CD4-positive, alpha-beta memory T cell (primary cell): ENCODE data around the gene C3orf62. TPM values are rescaled to one million over a fixed set of nuclear protein-coding genes. Genes with fewer than 3 reads are reported as not detected.

ENCODE experiments used
- microRNA-seq: library from miRNA; unstranded; fragments of <30 nt; microRNA quantifications from one replicate; pipeline ENCODE4 v1.2.0, GENCODE V29; 2021; ENCODE audit warnings: borderline replicate concordance, borderline number of aligned reads, borderline microRNAs expressed, mixed read lengths
- polyA plus RNA-seq, 2 donors: library from polyadenylated mRNA; unstranded; fragments of 300-500 nt; fragmentation: Illumina TruSeq; gene quantifications; one replicate each; pipeline ENCODE4 v1.2.3, GENCODE V29; 2021
- total RNA-seq, 2 experiments: library from RNA; stranded (reverse); gene quantifications; one replicate each; pipeline ENCODE4 v1.2.3, GENCODE V29; 2021

Gene C3orf62
- total and polyA plus RNA-seq, 4 experiments from 2014 or later: 0.76 to 9.9 (median 6.0) TPM

Small RNA genes lying within 50 kb of the gene (microRNA-seq; reads per million reads assigned to microRNA genes)
- not detected for gene MIR4271

Other genes with a start within 250 kb of the C3orf62 start
- 10 to 100 TPM; 87.5 to 89.6 TPM for gene IMPDH2, start 247.8 kb downstream of the C3orf62 start, total RNA-seq
- 10 to 100 TPM; 82.9 to 87.5 TPM for gene IMPDH2, start 247.8 kb downstream of the C3orf62 start, polyA plus RNA-seq
- gene QRICH1, start 183.2 kb downstream of the C3orf62 start, total RNA-seq: 100 to 1,000 TPM; 172 to 177 TPM
- 10 to 100 TPM; 18.6 to 32.0 TPM for gene QRICH1, start 183.2 kb downstream of the C3orf62 start, polyA plus RNA-seq
- gene QARS1, start 172.5 kb downstream of the C3orf62 start, total RNA-seq: 100 to 1,000 TPM; 199 TPM
- gene QARS1, start 172.5 kb downstream of the C3orf62 start, polyA plus RNA-seq: 100 to 1,000 TPM; 102 to 116 TPM
- 100 to 1,000 TPM in 1 of 2 experiments, 10 to 100 TPM in 1; 91.7 to 105 TPM for gene USP19, start 156.4 kb downstream of the C3orf62 start, total RNA-seq
- gene USP19, start 156.4 kb downstream of the C3orf62 start, polyA plus RNA-seq: 10 to 100 TPM; 24.9 to 38.2 TPM
- 1 to 10 TPM in 1 of 2 experiments, not detected in 1; 1.1 TPM for gene LAMB2, start 144.2 kb downstream of the C3orf62 start, total RNA-seq
- not detected for gene LAMB2, start 144.2 kb downstream of the C3orf62 start, polyA plus RNA-seq
- gene CCDC71, start 110.9 kb downstream of the C3orf62 start, total RNA-seq: 10 to 100 TPM; 31.6 to 33.5 TPM
- 1 to 10 TPM in 1 of 2 donors, under 1 TPM in 1; 0.13 to 2.1 TPM for gene CCDC71, start 110.9 kb downstream of the C3orf62 start, polyA plus RNA-seq
- 1 to 10 TPM; 1.9 to 2.0 TPM for gene KLHDC8B, start 105.6 kb downstream of the C3orf62 start, total RNA-seq
- 1 to 10 TPM; 1.3 to 1.8 TPM for gene KLHDC8B, start 105.6 kb downstream of the C3orf62 start, polyA plus RNA-seq
- 100 to 1,000 TPM; 111 to 114 TPM for gene USP4, start 62.8 kb upstream of the C3orf62 start, total RNA-seq
- gene USP4, start 62.8 kb upstream of the C3orf62 start, polyA plus RNA-seq: 10 to 100 TPM; 73.2 to 75.4 TPM
- 10 to 100 TPM; 75.7 to 77.7 TPM for gene GPX1, start 81.1 kb upstream of the C3orf62 start, total RNA-seq
- 100 to 1,000 TPM; 124 to 177 TPM for gene GPX1, start 81.1 kb upstream of the C3orf62 start, polyA plus RNA-seq
- 100 to 1,000 TPM; 246 to 269 TPM for gene RHOA, start 134.7 kb upstream of the C3orf62 start, total RNA-seq
- 100 to 1,000 TPM; 616 to 784 TPM for gene RHOA, start 134.7 kb upstream of the C3orf62 start, polyA plus RNA-seq
- 10 to 100 TPM; 38.0 to 39.0 TPM for gene TCTA, start 135.2 kb upstream of the C3orf62 start, total RNA-seq
- gene TCTA, start 135.2 kb upstream of the C3orf62 start, polyA plus RNA-seq: 10 to 100 TPM; 27.8 to 37.8 TPM
- gene AMT, start 145.2 kb upstream of the C3orf62 start, total RNA-seq: 1 to 10 TPM; 6.4 to 7.6 TPM
- under 1 TPM; 0.15 to 0.83 TPM for gene AMT, start 145.2 kb upstream of the C3orf62 start, polyA plus RNA-seq
- gene NICN1, start 152.1 kb upstream of the C3orf62 start, total RNA-seq: 10 to 100 TPM; 16.7 to 17.8 TPM
- 1 to 10 TPM; 4.1 to 6.2 TPM for gene NICN1, start 152.1 kb upstream of the C3orf62 start, polyA plus RNA-seq
- 10 to 100 TPM; 15.3 to 18.0 TPM for gene DAG1, start 193.0 kb upstream of the C3orf62 start, total RNA-seq
- 1 to 10 TPM; 2.7 to 5.0 TPM for gene DAG1, start 193.0 kb upstream of the C3orf62 start, polyA plus RNA-seq